HG02885 (cell line): ENCODE data around the gene KCNK2.

Experiments
- ATAC-seq: cut with Tn5 transposase; IDR thresholded peaks from one replicate; pipeline ENCODE4 v1.9.1; 2021; ENCODE audit warnings: mild to moderate bottlenecking; ENCODE audit not compliant: unreplicated experiment, poor library complexity

Gene KCNK2

DNA sequence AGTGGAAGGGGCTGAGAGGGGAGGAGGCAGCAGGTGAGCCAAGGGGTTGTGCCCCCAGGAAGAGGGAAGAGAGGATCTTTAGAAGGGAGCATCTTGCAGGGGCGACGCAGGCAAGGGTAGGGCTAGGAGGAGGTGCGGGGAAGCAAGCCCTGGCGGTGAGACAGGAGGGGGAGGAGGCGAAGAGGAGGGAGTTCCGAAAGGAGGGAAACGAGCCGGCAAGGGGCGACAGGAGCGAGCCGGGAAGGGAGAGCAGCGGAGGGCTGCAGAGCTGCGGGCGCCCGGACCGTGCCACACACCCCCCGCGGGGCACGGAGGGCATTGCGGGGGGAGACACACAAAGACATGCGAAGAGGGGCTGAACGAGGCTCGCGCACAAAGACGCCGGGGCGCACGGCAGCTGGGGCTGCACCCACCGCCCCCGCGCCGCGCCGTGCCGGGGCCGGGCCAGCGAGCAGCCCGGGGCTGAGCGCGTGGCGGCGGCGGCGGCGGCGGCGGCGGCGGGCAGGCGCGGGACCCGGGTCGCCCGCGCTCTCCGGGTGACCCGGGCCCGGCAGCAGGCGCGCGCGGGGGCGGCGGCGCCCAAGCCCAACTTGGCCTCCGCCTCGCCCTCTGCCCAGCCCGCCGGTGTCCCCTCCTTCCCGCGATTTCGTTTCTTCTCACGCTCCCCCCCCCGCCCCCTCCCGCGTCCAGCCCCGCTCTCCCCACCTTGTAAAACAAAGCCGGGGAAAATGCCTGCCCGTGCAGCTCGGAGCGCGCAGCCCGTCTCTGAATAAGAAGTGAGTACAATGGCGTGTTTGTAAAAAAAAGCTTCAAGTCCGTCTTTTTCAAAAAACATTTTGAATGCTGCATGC lies at the start of gene KCNK2:
Gene KCNK2 (plus strand): TSS at position 206 of the 851 bp plus-strand sequence. CDS start 649 bp downstream, outside the sequence.
- ATAC-seq, result no peak

- no peak for ATAC-seq
These were observed 49.5 kb upstream of the KCNK2 start for GRCh38 chr1:215032911-215033526.

- no peak for ATAC-seq
These were observed 42.3 kb upstream of the KCNK2 start for GRCh38 chr1:215040190-215040589.

- no peak for ATAC-seq
These were observed 39.1 kb upstream of the KCNK2 start for GRCh38 chr1:215043401-215043800.

GRCh38 chr1:215044151-215044550 lies 38.4 kb upstream of the KCNK2 start:
- ATAC-seq, result no peak

- no peak for ATAC-seq
These were observed 36.7 kb upstream of the KCNK2 start for GRCh38 chr1:215045698-215046308.

DNA sequence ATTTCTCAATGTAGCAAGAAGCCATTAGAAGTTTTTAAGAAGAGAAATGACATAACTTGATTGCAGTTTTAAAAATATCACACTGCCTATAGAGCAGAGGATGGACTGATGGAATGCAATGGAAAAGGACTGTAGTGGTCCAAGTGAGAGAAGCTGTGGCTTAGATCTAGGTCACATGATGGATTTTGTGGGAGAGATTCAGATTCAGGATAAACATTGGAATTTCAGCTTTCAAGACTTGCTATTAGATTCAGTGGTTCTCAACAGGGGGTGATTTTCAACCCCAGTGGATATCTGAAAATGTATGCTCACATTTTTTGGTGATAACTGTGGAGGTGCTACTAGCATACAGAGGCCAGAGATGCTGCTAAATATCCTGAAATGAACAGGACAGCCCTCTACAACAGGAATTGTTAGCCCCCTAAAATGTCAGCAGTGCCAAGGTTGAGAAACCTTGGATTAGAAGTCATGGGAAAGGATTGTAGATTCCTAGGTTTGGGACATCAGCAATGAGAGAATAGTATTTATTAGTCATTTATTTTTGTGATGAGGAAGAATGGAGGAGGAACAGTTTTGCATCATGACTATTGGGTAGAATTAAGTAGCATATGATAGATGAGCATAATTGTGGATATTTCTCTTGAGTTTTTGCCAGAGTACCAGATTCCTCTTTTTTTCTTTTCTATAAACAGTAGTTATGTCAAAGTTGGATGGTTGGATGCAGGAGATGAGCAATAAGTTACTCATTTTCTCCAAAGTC lies 30.1 kb upstream of the KCNK2 start:
- no peak for ATAC-seq

GRCh38 chr1:215054266-215054665 lies 28.3 kb upstream of the KCNK2 start:
- ATAC-seq, result no peak

DNA sequence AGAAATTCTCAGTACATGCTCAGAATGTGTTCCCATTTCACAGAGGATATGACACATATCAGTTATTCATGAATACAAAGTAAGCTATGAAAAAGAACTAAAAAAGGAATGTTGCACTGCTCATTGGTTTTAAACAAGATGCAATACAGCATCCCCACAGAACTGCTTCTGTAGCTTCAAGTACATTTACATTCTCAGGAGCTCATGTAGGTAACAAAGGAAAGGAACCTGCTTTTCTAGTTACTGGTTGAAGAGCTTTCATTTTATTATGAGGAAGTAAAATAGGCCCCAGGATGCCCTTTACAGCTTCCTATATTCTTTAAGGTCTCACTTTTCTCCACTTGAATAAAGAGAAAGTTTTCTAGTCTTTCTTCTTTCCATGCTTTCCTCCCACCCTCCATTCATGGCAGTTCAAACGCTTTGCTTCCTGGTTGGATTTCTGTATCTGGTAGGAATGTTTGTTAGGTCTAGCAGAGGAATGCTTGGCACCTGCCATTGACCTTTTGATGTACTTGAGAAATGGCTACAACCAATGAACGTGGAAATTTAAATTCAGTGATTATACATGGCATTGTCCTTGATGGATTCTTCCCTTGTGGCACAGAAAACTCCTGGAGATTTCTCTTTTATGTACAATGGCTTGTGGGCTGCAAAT lies 27.1 kb upstream of the KCNK2 start:
- no peak for ATAC-seq

- ATAC-seq, result no peak
These were observed 26.0 kb upstream of the KCNK2 start for GRCh38 chr1:215056584-215056983.

DNA sequence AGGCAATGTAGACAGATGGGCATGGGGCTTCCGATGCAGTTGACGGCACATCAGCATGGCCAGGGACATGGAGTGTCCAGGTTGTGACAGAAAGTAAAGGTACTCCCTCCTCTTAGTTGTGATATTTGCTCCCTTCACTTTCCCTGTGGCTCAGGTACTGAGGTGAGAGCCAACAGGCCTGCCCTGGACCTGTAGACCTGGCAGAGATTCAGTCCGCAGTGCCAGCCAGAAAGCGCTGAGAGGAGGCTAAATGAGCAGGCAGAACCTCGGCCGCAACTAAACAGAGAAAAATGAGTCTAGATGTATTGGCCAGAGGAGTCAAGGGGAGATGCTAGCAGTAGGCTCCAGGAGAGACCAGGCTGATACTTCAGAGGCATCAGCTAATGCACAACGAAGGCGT lies 22.6 kb upstream of the KCNK2 start:
- ATAC-seq, result no peak

- ATAC-seq, result no peak
These were observed 18.2 kb upstream of the KCNK2 start for GRCh38 chr1:215064327-215064726.

DNA sequence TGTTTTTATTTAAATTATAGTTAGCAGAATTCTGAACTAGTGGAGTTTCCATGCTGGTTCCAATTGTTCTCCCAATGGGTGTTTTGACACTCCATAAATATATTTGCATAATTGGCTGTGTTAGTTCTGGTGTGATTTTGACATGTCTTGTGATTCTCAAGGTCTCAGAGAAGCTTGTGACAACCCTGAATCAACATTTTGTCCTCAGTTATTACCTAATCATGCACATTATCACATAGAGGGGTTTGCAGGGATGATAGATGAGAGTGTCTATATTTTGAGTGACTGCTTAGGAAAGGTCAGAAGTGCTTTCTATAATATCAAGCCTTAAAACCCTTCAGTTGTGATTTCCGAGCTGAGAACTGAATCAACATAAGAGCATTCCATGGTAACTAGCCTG lies 11.5 kb upstream of the KCNK2 start:
- no peak for ATAC-seq

- ATAC-seq, result peak; percentile 74
These were observed 6.2 kb upstream of the KCNK2 start for GRCh38 chr1:215076322-215076721.

- no peak for ATAC-seq
These were observed 3.1 kb upstream of the KCNK2 start for GRCh38 chr1:215079456-215079855.

DNA sequence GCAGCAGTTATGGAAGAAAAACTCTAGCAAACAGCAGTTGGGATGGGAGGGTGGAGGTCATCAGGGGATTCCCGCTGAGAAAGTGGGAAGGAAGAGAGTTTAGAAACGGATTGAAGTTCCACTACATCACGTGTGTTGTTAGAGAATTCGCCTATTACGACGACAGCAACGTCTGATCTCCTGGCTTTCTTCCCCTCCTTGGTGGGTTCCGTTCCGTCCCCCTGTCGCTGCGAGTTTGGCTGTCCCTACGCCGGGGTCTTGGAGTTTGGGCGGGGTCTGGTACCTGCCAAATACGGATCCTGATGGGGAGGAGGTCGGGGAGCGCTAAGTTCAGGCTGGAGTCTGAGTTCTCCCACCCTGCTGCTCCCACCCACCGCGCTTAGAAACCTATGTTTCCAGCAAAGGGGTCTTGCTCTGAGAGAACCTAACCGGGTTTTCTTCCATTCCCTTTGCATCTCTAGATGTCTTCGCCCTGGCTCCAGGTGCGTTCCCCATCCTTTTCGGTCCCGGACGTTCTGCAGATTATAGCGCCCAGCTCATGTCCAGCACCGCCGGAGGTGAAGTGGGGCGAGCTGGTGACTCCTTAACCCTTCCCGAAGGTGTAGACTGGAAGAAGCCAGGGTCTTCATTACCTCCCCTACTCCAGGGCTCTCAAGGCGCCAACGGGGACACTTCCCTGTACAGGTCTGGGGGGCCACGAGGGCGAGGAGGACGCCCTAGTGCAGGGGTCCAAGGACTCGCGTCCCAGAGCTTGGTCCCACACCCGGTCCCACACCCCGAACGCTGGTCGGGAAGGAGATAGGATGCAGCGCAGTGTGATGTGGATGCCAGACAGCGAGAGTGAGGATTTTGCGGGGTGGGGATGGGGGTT lies 641 bp upstream of the KCNK2 start:
- no peak for ATAC-seq

GRCh38 chr1:215083383-215083961 lies 935 bp downstream of the KCNK2 start:
- no peak for ATAC-seq

DNA sequence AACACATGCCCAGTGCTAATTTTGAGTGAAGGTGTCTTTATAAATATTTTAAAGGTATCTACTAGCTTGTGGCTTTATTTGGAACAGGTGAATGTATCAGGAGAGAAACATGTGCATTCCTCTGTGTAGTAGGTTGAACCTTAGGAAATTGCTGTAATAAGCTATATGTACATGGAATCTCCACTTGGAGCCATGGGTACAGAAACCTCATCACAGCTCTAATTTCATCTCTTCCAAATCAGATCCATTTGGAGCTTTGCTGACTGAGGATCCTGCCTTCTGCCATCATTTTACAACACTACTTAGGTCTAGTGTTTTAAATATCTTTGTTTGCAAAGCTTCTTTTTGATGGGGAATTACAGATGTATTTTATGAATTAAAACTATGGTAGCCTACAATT lies 2.1 kb downstream of the KCNK2 start:
- no peak for ATAC-seq

DNA sequence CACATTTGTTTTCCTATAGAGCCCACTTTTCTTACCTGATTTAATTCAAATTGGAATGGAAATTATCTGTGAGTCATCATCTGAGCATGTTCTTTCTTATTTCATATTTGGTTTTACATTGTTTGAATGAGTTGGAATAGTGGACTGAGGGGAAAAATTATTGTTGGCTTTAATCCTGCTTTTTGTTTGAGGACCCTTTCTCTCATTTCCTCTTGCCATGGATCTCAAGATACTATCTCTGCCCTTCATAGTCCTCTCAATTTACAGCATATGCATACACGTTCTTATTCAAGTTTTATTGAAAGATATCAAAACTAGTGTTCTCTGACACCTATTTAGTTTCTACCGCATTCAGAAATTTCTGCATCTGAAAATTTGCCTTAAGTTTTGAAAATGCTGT lies 5.1 kb downstream of the KCNK2 start:
- no peak for ATAC-seq
